Stimulated activated naive CD4-positive, alpha-beta T cell treated with Interleukin-2 at 50 U/mL for 16 hours (primary cell): ENCODE data around the gene ANKRD10.

Experiments used
- DNase-seq: peaks from one replicate; lab custom pipeline; 2025; lab: John Stamatoyannopoulos, UW

Gene ANKRD10

DNA sequence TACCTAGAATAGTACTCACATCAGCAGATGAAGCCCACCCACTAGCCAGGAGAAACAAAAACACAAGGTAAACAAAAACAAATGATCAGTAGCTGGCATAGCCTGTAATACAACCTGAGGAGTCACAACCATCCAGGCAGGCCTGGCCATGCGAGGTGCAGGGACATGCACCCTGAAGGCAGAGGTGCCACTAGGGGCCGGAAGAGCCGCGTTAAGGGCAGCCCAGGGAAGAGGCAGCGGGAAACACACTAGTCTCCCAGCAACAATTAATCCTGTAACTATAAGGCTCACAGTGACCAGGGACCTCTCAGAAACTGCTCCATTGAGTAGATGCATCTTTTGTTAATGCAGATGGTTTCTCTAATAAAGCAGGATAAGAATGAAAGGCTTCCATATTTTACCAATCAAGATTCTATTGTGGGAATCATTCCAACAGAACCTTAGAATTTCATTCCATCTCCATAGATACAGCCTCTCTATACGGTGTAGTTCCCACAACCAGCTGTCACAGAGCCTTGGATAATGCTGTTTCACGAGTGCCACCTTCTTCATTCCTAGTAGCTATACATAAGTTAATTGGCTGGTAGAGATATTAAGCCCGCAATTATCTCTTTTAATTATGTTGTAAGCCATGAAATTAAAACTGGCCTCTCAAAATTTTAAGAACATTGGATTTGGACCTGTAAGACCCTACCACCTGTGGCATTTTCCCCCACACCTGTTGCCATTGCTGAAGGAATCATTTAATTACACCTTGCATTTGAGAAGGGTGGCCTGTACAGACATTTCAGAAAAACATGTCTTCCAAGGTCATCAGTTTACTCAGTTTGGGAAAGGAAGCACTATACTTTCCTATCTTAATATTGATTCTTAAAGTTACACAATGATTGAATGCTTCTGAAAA, 28.7 kb downstream of the ANKRD10 start:
- DNase-seq, result no peak

DNA sequence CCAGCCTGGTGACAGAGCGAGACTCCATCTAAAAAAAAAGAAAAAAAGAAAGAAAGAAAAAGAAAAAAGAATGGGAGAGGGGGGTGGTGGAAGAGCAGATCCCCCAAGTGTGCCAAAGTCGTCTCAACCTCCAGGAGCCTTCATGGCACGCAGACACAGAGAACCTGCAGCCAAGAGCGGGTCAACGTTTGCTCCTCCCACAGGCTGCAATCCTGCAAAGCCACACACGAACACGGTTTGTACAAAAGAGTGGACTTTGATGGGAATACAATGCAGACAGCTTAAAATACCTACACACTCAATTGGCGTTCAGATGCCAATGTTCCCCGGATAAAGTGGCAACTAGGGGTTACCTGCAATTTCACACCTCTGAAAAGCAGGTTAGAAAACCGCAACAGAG, 29.4 kb downstream of the ANKRD10 start:
- DNase-seq, result no peak

GRCh38 chr13:110884517-110884916, 30.4 kb downstream of the ANKRD10 start:
- no peak for DNase-seq

- no peak for DNase-seq
Measured at GRCh38 chr13:110883542-110883941, 31.3 kb downstream of the ANKRD10 start.

GRCh38 chr13:110882972-110883371, 31.9 kb downstream of the ANKRD10 start:
- no peak for DNase-seq

DNA sequence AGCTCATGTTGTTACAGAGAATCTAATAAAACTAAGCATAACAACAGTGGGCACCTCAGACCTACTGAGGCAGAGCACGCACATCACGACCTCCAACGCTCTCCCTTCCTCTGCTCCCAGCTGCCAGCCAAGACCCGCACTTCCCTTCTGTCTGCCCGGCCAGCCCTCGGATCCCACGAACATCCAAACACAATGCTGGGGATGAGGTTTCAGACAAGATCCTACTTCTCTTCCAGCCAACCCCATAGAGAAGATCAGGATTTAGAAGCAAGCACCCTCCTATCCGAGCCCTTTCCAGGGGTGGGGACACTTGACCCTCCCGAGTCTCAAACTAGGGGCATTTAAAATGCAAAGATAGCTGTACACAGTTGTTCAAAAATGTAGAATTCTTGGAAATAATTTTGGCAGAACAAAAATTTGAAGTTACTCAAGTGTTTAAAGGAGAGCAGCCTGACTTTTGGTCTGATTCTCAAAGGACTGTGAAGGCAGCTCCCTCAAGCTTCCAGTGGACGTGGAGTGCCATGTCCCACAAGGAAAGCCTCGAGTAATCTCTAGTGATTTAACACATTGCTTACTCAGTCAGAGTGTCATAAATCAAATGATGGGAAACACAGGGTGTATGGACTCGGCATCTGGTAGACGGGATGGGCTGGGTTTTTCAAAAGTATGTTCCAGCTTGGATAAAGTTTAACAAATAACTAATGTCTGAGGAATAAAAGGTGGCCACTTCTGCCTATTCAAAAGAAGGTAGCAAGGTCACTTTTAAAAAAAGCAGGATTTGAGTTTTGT, 32.8 kb downstream of the ANKRD10 start:
- DNase-seq, result no peak

DNA sequence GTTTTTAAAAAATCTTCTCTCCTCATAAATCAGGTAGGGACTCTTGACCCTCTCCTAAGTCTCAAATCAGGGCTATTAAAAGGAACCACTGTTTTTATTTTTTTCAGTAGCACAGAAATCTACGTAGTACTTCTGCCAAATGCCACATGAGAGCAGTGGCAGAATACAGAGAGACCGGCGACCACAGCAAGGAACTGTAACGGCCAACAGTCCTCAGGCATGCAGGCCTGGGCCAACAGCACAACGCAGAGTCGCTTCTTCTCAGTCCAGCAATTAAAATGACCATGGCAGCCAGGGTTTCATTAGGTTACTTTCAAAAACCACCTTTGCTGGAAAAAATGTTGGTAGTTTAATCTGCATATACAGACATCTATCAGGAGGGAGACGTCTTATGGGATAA, 34.2 kb downstream of the ANKRD10 start:
- no peak for DNase-seq

DNA sequence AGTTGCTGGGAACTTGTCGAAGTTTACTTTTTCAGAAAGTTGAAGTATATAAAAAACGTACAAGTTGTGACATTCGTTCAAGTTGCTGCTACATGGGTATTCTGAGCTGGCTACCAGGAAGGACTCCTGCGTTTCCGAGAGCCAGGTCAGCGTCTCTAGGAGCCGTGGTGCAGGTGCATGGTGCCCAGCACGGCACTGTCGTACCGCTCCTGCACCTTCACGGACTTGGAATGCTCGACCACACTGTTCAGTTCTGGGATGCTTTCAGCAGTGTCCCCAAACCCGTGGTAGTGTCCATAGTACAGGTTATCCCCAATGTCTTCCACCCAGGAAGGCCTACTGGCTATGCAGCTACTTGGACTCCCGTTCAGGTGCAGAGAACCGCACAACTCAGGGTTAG, 35.4 kb downstream of the ANKRD10 start:
- DNase-seq, result no peak

GRCh38 chr13:110877737-110878258, 37.1 kb downstream of the ANKRD10 start:
- DNase-seq, result no peak

DNA sequence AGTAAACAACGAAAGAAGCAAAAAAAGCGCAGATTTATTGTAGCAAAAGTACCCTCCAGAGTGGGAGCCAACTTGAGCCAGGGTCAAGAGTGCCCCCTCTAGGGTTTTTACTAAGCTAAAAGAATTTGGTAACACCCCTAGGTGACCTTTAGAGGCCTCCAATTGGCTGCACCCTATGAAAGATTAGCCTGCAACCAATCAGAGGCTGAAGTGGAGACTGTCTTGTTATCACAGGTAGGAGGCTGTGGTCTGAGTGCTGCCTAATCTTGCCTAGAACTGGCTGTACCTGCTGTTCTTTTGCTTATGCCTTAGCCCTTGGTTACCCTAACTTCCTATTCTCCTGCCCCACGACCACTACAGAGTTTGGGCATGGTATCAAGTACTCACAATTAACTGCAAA, 38.3 kb downstream of the ANKRD10 start:
- DNase-seq, result no peak

GRCh38 chr13:110875241-110875640, 39.6 kb downstream of the ANKRD10 start:
- DNase-seq, result no peak

DNA sequence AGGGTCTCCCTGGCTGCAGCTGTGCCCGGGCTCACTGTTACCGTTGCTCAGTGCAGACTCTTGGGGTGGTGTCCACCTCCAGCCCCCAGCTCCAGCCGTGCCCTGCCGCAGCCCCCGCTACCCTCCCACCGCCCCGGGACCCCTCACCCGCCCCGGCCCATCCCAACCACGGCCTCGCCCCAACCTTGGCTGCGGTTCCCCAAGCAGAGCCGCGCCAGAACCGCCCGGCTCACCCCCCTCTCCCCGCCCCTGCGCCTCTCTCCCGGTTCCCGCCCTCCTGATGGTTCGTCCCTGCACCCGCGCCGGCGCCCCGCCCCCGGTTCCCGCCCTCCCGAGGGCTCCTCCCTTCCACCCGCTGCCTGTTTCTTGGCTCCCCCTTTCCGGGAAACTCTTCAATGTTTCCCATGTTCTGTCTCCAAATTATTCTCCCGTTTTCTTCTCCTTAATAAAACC, 40.3 kb downstream of the ANKRD10 start:
- DNase-seq, result peak; percentile 6

- no peak for DNase-seq
Measured at GRCh38 chr13:110873639-110874507, 41.0 kb downstream of the ANKRD10 start.

GRCh38 chr13:110872768-110873638, 41.9 kb downstream of the ANKRD10 start:
- no peak for DNase-seq

DNA sequence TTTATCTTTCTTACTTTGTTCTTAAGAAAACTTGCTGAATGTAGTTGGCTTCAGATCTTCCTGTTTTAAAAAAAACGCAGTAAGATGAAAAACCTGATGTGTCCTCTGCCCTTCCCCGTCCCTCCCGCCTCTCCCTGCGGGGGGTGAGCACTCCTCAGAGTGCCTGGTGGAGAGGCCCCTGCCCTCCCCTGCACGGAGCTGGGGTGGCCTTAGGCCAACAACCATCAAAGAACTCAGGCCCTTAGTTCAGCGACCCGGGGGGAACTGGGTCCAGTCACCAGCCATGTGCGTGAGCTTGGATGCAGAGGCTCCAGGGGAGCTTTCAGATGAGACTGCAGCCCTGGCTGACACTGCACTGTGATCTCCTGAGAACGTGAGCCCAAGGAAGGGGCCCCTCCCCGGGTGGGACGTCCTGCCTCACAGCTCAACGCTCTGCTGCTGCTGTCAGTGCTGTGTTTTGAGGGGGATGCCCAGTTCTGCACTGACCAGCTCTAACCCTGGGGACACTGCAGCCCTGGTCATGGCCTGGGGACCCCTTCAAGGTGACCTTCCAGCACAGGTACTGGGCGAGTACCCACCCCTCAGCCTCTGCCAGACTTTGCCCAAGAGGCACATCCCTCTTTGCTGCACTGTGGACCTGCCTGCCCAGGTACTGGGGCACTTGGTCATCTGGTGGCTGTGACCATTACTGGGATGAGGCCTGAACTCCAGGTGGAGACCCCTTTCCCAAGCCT, 42.7 kb downstream of the ANKRD10 start:
- no peak for DNase-seq

DNA sequence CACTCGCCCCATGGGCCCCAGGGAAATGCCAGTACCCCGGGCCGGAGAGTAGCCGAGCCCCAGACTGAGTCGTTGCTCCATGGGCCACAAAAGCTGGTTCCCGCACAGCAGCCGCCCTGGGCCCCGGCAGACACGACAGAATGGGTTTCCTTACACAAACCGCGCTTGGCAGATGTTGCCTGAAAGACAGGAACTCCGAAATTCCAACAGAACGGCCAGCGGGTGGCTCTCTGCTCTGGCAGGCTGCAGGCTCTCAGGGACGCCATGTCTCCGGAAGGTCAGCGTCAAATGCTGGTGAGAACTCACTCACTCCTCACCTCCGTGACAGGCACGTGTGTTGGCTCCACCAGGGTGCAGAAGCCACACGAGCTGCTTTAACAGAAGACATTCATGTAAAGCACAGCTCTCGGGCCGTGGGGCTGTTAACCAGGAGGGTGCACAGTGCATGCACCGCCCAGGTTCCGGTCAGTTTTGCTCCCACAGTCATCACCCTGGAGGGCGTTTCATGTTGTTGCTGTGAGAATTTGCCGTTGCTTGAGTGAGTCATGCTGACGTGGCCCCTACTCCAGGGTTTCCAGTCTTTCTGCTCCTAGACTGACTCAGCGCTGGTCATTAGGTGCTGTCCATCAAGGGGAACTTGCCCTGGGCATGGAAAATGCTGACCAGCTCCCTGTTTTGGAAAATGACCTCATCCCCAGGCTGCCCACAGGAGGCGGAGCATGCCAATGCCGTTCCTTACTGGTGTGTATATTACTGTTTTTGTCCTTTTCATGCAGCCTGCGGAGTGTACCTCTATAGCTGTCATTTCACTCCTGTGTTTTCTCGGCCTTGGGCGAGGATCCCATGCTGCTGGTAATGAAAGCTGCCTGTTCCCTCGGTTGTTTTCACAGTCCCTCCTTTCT, 44.8 kb downstream of the ANKRD10 start:
- peak; percentile 12 for DNase-seq

- no peak for DNase-seq
Measured at GRCh38 chr13:110869231-110869804, 45.6 kb downstream of the ANKRD10 start.

DNA sequence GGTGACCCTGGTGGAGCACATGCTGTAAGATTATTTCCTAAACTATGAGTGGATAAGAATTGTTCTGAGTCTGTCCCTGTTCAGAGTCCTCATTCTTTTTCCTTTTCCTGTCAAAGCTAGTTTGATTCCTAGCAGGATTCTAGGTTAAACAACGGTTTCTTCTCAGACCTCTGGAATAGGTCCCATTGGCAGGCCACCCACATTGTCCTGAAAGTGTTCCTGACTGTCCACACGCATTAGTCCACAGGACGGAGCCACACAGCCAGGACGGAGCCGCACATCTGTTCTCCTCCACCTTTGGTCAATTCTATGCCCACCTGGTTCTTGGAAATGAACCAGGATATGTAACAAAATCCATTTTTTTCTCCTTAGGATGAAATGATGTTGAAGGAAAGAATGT, 46.1 kb downstream of the ANKRD10 start:
- no peak for DNase-seq

DNA sequence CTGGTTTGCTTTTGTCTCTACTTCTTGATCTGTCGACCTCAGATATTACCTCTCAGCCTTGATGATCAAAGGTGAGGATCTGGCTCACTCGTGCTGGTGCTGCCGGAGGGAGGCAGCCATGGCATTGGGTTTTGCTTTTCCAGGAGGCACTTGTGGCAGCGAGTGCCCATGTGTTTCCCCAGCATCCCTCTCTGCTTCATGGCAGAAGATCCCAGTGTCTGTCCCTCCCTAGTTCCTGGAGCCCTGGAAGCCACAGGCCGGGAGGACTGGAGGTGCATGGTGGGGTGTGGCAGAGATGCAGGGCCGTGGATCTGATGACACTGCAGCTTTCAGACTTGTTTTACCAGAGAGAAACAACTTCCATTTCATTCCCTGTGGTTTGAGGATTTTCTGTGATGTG, 47.5 kb downstream of the ANKRD10 start:
- no peak for DNase-seq
